Left colon (tissue), 2 donors: ENCODE data around the gene GABRB1. TPM values are rescaled to one million over a fixed set of nuclear protein-coding genes. Genes with fewer than 3 reads are reported as not detected.
A peak's percentile ranks its signal among the peaks of the same experiment; 100 is the strongest.

Experiments
- ATAC-seq: fragments of 200-7000 bp; cut with Tn5 transposase; one replicate; pipeline ENCODE4 v1.9.1; 2020; ENCODE audit warnings: mild to moderate bottlenecking, moderate library complexity
- DNase-seq, 2 donors: peaks; one replicate each; pipeline ENCODE4 v3.0.0-alpha.2; 2020
- intact Hi-C, 2 donors: fragments of 100-400 bp; cut with DNase I in 1 of 2; cut with micrococcal nuclease in 1 of 2; formaldehyde crosslinking; loops; one replicate each; pipeline versions ENCODE4 v1.11.2 to v1.14.0; 2022; cut with DNase I, micrococcal nuclease
- total RNA-seq, 2 donors: library from RNA; stranded (reverse); fragmentation: NEBNext Ultra II Directional; extraction: Animal tissue kit (Norgen Biotek cat#: 25700); gene quantifications; one replicate each; pipeline ENCODE4 v1.2.1, GENCODE V29; 2021
- donor health status: DM: no; HTN: no; CAD: no.
- donor health status: DM: yes; HTN: yes; CAD: no.

Gene GABRB1
- total RNA-seq, 2 donors from 2014 or later = 0.36 to 0.37 TPM

DNA sequence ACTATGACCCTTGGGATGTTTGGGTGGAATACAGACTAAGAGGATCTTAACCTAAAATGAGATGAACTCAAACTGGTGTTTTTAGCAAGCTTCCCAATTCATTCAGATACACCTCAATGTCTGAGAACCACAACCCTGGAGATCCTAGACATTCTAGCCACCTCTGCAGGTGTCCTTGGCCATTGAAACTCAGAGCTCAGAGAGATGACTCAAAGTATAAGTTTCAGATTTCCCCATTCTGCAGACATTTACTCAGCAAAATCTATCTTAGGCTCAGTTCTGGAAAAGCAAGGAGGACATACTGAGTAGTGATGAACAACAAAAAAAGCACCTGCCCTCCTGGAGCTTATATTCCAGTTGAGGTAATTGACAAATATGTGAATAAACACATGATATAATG lies 384.4 kb downstream of the GABRB1 start:
- no peak for ATAC-seq
- intact Hi-C loops = no loop called here
- no peak for DNase-seq

DNA sequence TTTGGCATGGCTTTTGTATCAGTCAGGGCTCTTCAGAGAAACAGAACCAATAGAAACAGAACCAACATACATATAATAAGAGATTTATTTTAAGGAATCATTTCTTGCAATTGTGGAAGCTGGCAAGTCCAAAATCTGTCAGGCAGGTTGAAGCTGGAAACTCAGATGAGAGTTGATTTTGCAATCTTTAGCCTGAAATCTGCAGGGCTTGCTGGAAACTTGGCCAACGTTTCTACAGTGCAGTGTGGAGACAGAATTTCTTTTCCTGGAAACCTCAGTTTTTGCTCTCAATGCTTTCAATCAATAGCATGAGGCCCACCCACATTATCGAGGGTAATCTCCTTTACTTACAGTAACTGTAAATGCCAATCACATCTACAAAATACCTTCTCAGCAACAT lies 386.8 kb downstream of the GABRB1 start:
- no peak for ATAC-seq
- DNase-seq = no peak
- intact Hi-C loops = no loop called here

DNA sequence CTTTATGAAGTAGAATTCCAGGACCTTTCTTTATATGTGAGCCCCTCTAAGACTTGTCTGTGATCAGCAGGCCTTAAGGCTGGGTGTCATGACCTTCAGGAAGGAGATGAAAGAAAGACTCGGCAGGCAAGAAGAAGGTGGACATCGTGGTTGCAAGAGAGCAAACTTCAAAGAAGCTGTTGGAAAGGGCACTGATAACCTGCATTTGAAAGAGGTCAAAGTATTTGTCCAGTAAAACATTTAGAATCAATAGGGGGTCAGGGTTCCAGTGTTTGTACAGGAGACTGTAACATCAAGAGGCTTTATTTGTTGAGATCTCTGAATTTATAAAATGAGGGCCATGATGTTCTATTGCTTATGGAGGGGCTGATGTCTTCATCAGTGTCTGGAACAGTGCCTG lies 387.9 kb downstream of the GABRB1 start:
- intact Hi-C loops = no loop called here
- DNase-seq (no peak), ATAC-seq (no peak)

DNA sequence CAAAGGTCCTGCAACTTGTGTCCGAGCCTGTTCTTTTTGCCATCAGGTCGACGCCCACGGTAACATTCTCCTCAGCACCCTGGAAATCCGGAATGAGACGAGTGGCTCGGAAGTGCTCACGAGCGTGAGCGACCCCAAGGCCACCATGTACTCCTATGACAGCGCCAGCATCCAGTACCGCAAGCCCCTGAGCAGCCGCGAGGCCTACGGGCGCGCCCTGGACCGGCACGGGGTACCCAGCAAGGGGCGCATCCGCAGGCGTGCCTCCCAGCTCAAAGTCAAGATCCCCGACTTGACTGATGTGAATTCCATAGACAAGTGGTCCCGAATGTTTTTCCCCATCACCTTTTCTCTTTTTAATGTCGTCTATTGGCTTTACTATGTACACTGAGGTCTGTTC lies 394.3 kb downstream of the GABRB1 start:
- intact Hi-C loops = no loop called here
- ATAC-seq = no peak
- DNase-seq = no peak

DNA sequence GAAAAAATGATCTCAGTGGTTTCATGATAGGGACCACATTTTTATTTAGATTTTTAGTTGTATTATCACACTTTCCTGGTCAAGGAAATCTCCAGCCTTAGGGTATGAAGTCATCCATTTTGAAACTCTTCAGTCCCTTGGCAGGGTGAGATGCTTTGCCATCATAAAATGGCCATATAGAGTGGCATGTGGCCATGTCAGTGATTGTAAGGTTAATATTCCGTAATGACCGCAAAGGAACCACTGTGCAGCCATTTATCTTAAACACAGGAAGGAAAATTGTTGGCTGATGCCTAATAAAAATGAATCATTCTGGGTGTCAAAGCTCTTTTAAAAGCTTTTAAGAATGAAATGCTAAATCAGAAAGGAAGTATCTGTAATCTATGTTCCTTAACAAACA lies 396.6 kb downstream of the GABRB1 start:
- no peak for DNase-seq
- no peak for ATAC-seq
- intact Hi-C loops = no loop called here

DNA sequence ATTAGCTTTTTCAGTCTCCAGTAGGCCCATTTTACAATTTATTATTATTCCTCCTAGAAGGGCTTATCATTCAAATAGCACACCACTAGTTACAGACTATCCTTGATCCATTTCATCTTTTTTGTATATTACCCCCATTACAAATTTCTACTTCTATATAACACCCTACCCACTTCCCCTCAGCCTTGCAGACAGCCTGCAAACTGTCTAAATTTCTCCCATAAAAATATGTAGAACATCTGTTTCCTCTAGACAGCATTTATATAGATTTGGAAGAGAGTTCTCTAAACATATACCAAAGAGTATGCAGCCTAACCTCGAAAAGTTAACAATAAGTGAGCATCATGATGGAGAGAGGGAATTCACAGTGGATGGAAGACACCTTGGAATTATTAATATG lies 401.4 kb downstream of the GABRB1 start:
- DNase-seq (no peak), ATAC-seq (no peak)
- intact Hi-C loops = no loop called here

DNA sequence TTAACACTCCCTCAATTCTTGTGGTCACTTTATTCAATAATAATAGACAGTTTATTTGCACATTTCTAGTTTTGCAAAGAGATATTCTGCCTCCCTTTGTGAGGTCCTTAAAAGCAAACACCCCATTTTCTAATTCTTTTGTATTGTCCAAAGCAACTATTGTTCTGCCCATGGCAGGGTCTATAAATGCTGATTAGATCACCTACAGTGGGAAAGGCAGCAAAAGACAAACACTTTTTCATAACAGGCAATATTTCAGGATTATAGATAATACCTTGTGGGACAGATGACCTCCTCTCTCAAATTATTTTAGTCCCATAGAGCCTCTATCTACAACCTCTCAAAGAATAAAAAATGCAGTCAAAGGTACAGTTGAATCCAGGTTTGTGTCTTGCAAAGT lies 403.6 kb downstream of the GABRB1 start:
- no peak for ATAC-seq
- intact Hi-C loops = no loop called here

DNA sequence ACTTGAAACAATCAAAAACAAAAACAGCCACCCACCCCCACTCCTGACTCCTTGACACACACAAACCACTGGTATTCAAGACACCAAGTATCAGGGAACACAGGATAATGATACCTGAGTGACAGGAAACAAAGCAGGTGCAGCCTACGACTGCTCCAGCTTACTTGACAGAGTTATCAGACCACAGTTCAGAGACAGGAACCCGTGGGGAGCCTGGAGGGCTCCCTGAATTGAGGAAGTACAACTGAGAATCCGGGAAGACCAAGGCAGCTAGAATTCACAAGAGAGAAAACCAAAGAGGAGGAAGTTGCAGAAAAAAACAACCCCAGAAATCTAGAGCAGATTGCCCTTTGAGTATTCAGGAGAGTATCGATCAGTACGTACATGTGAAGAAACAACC lies 411.6 kb downstream of the GABRB1 start:
- intact Hi-C loops = no loop called here
- ATAC-seq (no peak), DNase-seq (peak; percentile 4 to 30)

More for the DNA sequence above, 403.6 kb downstream of the GABRB1 start:
- no peak for DNase-seq

DNA sequence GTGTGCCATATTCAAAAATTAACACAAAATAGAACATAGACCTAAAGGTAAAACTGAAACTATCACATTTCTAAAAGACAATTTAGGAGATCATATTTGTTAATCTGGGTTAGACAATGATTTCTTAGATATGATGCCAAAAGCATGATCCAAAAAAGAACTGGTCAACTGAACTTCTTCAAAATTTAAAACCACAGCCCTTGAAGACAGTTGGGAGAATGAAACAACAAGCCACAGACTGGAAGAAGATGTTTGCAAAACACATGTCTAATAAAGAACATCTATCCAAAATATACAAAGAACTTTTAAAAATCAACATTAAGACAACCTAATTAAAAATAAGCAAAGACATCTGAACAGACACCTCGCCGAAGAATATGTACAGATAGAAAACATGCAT lies 412.7 kb downstream of the GABRB1 start:
- ATAC-seq (no peak), DNase-seq (no peak)

DNA sequence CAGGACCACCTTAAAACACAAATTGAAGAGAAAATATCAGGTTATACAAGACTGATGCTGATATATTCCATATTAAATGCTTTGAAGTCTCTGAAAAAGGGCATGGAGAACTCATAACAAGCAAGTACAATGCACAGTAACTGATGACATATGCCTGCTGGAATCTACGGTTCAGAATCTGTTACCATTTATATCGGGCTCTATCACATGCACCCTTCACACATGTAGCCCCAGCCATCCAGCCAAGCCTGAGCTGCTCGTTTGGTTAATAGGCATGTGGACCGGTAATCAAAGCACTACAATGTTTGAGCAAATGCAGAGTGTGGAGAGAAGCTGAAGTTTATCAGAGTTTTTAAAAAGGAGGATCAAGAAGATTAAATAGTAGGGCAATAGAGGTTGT lies 420.3 kb downstream of the GABRB1 start:
- intact Hi-C loops = no loop called here
- DNase-seq = no peak
- ATAC-seq = no peak

More for the DNA sequence above, 412.7 kb downstream of the GABRB1 start:
- intact Hi-C loops = no loop called here

DNA sequence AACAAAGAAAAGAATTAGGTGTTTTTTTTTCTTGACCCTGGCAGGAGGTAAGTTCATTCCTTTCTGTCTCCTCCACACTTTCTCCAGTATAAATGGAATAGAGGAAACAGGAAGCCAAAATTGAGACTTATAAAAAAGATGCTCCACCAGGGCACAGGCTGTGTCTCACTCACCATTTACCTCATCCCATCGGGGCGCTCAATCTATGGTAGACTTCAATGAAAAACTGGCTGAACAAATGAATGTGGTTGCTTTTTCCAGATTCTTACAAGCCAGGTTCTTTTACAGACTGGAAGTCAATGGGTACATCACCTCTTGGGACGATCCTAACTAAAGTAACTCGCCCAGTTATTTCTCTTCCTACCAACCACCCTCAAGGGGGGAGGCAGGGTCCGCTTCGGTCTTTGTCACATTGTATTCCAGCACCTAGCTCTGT lies 431.4 kb downstream of the GABRB1 start:
- DNase-seq = no peak
- intact Hi-C loops = no loop called here
- ATAC-seq = peak; percentile 4

DNA sequence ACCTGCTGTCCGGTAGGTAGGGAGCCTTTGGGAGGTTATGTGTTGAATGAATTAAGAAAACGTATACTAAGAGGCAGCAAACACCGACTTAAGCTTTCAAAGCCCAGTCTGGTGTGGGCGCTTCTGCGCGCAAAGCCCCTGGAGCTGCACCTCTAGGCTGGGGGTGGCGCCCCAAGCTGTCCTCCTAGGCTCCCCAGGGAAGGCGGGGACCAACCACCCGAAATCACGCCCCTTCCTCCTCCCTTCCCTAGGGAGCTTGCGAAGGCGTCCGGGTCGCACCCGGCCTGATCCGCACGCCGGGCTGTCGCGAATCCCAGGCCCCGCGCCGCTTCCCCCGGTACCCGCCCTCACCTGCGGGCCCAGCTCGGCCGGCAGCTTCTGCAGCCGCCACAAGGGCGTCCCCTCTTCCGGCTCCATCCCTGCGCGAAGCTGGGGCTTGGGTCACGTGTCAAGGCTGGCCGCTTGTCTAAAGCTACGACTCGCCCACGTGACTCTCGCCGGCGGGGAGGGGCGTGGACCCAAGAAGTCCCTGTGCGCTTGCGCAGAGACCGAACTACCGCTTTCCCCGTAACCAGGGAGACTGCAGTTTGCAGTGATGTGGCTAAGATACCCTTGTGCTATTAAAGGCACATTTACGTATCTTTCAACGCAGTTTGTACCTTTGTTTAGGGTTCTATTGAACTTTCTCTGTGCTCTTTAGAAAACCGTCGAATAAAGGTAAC lies 432.0 kb downstream of the GABRB1 start, which contains the start of gene COMMD8:
Gene COMMD8 (minus strand): TSS at position 468 of the 722 bp plus-strand sequence. CDS start 51 bp downstream, at position 417.
- peak; percentile 97 to 98 for DNase-seq
- intact Hi-C loops = no loop called here
- peak; percentile 99 for ATAC-seq

DNA sequence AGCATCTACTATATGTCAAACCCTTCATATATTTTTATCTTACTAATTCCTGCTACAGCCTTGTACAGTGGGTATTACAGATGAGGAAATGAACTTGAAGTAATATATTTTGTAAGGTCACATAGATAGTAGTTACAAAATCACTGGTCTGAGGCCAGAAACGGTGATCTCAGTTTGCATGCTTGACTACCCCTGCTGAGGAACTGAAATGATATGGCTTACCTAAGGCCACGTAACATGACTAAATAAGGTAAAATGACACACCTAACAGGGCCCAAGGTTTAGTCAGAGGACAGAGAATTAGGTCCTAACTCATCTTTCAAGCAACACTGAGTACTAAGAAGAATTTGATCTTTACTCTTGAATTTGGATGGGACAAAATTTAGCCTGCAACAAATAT lies 433.6 kb downstream of the GABRB1 start:
- DNase-seq (no peak), ATAC-seq (no peak)
- intact Hi-C loops = no loop called here

DNA sequence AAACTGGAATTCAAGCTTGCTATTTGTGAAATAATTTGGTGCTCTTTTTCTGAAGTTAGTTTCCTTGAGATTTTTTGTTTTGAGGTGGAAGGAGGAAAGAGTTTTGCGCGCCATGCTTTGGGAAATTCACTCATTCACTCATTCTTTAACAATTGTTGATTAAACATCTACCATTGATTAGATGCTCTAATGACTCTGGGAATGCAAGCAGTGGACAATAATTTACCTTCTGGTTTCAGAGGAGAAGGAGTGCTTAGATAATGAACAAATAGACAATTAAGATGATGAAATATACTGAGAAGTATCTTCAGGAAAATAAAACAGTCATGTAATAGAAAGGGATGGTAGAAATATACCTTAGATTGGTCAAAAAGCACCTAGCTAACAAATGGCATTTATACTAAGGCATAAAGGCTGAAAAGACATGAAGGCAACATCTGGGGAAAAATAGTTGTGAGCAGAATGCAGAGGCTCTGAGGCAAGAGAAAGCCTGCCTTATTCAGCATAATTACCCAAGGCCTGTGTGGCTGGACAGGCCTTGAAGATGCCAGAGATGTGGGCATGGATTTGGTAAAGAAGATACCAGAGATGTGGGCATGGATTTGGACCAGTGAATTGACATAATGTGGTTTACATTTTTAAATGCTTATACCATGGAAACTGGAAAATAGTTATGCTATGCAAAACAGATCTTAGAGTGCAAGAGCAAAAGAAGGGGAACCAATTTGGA lies 434.9 kb downstream of the GABRB1 start:
- intact Hi-C loops = no loop called here
- no peak for ATAC-seq
- no peak for DNase-seq

DNA sequence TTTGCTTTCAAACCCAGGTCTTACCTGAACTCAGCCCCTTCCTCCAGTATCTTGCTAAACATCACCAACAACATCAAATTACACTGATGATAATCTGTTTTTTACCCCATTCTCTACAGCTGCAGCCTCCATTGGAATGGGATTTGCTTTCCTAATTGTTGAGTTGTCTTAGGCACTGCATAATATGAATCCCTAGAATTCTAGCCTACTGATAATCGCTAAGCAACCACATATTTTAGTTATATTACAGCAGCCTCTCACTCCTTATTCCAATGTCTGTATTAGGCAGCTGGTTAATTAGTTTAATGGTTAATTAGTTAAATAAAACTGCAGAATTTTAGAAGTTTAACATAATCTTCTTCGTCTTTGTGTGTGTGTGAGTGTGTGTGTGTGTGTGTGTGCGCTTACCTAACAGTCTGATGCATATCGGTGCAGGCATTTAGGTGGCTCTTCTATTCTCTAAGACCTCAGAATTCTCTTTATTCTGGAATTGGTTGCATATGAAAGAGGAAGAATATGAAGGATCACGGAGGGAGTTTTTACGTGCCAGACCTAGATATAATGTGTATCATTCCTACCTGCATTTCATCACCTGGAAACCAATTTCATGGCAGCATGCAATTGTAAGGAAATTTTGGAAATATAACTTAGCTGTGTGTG lies 437.5 kb downstream of the GABRB1 start:
- intact Hi-C loops = no loop called here
- ATAC-seq (no peak), DNase-seq (no peak)

DNA sequence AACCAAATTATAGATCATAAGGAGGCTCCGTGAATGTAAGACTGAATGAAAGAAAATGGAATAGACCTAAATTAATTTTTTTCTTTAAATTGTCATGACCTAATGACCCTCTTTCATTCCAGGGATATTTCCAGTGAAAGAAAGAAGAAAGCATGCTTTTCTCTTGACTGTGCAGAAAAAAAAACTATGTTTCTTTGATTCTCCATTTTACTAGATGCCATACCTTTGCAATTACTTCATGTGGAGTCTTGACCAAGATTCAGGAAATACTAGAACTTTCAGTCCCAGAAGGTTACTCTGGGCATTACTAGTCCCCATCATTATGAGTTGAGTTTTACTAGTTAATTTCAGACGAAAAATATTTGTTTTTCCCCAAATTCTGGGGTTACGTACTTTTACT lies 438.6 kb downstream of the GABRB1 start:
- intact Hi-C loops = no loop called here
- ATAC-seq = no peak
- DNase-seq = no peak

DNA sequence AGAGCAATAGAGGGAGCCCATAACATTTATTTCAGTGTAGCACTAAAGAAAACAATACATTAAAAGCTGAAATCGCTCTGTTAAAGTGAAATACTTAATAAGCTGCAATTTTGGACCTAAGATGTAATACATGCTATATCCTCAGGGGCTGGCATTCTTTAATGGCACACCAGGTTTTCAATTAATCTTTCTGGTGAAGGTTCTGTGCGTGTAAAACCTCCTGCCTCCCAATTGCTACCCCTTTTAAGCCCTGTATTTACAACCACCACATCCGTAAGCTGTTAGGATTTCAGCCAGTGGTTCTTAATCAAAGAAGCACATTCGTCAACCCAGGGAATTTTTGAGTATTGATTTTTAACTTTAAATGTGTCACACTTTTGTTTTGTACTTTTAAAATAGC lies 439.7 kb downstream of the GABRB1 start:
- ATAC-seq (no peak), DNase-seq (no peak)
- intact Hi-C loops = no loop called here

DNA sequence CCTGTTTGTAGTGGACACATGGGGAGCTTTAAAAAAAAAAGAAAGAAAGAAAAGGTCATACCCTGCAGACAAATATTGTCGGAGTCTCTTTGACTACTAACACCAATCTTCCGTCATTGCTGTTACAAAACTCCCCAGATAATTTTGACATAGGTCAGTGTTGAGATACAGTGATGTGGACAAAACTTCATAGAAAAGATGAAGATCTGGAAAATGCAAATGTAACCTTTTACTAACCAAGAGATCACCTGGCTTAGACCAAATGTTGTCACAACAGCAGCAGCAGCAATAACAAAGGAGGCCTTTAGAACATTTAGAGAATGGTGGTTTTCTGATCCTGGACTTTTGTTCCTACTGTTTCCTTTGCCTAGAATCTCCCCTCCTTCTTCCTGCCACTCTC lies 440.2 kb downstream of the GABRB1 start:
- intact Hi-C loops = no loop called here
- ATAC-seq (no peak), DNase-seq (no peak)

DNA sequence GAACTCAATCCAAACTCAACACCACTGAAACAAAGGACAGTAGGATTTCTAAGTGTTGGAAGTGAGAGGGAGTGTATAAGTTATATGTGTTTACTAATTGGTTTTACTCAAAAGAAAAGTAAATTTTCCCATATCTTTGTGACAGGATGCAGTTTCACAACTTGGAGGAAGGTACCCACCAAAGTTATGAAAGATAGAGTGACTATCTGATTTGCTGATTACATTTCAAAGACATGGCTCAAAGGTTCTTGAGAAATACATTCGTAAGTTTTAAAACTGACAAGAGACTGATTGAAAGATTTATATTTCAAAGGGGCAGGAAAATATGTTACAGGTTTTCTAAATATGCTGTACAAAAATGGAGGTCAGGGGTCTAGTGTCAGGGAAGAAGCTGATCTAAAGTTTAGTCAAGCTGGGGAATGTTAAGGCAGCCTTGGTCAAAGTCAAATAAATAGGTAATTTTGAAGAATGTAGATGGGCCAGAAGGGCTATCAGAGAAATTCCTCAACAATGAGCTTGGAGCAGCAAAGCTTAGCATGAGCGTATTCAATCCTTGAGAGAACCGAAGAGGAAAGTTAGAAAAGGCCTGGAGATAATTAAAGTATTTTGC lies 441.9 kb downstream of the GABRB1 start:
- intact Hi-C loops = no loop called here
- no peak for ATAC-seq
- no peak for DNase-seq

DNA sequence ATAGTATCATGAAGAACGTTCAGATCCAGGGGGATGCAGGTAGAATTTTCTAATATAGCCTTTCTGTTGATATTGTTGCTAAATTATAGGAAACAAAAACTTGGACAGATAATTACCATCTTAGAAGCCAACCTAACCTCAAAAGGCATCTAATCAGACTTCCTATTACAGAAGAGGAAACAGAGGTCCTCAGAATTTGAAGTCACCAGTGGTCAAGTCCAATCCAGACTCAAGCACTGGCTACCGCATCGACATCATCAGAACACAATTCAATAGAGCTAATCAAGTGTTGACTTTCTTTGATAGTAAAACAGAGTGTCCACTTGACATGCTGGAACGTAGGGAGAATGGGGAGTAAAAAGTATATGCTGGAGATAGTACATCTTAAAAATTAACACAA lies 443.4 kb downstream of the GABRB1 start:
- intact Hi-C loops = no loop called here
- ATAC-seq = no peak
- DNase-seq = no peak
